ENCODE data around the gene ASB13.

Gene ASB13

DNA sequence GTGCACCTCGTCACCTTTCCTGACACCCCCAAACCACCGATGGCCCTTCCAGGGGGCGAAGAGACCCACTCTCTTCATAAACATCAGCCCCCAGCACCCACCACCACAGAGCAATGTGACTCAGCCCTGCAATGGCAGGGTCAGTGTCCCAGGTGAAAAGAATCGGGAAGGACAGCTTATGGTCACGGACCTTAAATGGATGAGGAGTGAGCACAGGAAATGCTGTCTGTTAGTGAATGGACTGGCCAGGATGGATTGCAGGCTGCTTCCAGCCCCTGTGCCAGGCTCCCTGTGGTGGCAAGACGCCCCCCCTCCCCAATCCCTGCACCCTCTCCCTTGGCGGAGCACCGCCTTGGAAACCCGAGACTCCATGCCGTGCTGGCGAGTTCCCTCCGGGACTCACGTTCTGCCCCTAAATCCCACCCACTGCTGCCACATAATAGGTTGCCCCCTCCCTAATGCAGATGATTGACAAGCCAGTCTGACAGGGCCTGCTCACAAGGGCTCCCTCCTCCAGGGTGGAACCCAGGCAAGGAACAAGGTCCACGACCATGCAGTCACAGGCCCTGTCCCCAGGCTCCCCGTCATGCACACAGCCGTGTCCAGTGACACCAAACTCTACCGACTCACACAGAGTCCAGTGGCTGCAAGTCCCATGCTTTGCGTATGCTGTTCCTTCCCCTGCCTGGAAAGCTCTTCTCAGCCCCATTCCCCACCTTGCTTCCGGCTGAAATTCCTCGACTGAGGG is 7.3 kb downstream of the ASB13 start:
- TF ChIP-seq, protein P1, sequence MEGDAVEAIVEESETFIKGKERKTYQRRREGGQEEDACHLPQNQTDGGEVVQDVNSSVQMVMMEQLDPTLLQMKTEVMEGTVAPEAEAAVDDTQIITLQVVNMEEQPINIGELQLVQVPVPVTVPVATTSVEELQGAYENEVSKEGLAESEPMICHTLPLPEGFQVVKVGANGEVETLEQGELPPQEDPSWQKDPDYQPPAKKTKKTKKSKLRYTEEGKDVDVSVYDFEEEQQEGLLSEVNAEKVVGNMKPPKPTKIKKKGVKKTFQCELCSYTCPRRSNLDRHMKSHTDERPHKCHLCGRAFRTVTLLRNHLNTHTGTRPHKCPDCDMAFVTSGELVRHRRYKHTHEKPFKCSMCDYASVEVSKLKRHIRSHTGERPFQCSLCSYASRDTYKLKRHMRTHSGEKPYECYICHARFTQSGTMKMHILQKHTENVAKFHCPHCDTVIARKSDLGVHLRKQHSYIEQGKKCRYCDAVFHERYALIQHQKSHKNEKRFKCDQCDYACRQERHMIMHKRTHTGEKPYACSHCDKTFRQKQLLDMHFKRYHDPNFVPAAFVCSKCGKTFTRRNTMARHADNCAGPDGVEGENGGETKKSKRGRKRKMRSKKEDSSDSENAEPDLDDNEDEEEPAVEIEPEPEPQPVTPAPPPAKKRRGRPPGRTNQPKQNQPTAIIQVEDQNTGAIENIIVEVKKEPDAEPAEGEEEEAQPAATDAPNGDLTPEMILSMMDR (IDR thresholded peaks at IDR 0.05; ENCODE audit: low read depth, low read length, missing control alignments): no peak
- H3K4me3 ChIP-seq (ENCODE audit: low read depth, low read length): no peak overlapping the region
- no peak for DNase-seq (ENCODE audit: low read depth)

DNA sequence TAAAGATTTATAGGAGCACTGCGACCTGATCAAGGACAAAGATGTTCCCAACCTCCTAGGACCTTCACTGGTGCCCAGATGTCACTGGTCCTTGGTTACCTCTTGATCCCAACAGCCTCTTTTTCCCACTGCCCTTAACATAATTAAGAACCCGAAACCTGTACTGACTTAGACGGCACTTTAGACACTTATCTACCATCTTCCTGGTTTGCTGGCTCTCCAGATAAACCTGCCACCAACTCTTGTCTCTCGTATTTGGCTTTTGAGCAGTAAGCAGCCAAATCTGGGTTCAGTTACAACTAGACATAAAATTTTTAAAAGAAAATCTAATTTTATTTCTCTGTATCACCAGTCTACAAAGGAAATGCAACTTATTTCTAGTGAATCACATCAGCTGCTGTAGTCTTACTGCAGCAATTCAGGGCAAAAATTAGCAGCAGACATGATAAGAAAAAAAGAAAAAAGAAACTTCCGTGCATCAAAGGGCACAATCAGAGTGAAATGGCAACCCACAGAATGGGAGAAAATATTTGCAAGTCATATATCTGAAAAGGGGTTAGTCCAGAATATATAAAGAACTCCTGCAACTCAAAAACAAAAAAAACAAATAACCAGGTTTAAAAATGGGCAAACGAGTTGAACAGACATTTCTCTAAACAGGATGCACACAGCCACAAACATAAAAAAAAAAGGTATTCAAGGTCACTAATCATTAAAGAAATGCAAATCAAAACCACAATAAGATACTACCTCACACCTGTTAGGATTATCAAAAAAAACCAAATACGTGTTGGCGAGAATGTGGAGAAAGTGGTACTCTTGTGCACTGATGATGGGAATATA is 9.4 kb downstream of the ASB13 start:
- no peak for DNase-seq (ENCODE audit: low read depth)
- H3K4me3 ChIP-seq (ENCODE audit: low read depth, low read length): no peak overlapping the region
- TF ChIP-seq, protein P1 (IDR thresholded peaks at IDR 0.05; ENCODE audit: low read depth, low read length, missing control alignments): no peak
- in situ Hi-C loops (cut with HindIII; ENCODE audit: low sequenced_read_pairs): no loop called here

More for the DNA sequence above, 7.3 kb downstream of the ASB13 start:
- in situ Hi-C loops (cut with HindIII; ENCODE audit: low sequenced_read_pairs): no loop called here

DNA sequence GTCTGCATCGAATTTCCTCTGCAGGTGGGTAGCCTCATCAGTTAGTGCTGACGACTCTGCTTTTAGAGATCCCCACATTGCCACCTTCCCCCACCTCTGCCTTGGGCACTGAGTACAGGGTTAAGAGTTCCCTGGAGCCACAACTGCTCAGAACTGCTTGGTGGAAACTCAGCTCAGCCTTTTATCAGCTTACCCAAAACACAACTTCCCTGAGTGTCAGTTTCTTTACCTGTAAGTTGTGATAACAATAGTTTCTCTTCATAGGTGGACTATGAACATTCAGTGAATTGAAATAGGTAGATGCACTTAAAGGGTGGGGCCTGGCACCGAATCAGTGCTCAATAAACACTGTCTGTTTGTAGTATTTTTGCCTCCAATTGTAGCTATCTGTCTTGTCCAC is 11.3 kb downstream of the ASB13 start:
- TF ChIP-seq, protein P1 (IDR thresholded peaks at IDR 0.05; ENCODE audit: low read depth, low read length, missing control alignments): no peak
- in situ Hi-C loops (cut with HindIII; ENCODE audit: low sequenced_read_pairs): no loop called here
- DNase-seq (ENCODE audit: low read depth): no peak
- H3K4me3 ChIP-seq (ENCODE audit: low read depth, low read length): no peak overlapping the region

DNA sequence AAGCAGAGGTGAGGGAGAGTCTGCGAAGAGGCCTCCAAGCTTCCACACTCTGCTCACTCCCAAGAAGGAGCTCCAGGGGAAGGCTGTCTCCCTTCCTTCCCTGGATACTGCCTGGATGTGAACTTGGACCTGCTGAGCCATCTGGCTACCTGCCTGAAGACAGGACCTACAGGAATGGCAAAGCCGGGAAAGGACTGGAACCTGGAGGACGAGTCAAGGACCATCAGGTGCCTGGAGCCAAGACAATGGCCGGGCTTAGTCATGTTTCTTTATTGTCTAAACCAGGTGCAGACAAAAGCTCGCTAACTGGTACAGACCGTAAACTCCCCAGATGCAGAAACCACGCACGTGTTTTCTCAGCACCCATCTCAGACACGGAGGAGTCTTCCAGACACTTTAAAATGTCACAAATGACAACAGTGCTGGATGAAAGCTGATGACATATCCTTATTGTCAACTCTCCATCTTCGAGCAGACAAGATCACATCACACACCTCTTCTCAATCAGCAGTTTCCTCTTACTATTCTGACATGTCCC is 12.1 kb downstream of the ASB13 start:
- in situ Hi-C loops (cut with HindIII; ENCODE audit: low sequenced_read_pairs): no loop called here
- no peak for DNase-seq (ENCODE audit: low read depth)
- TF ChIP-seq, protein P1 (IDR thresholded peaks at IDR 0.05; ENCODE audit: low read depth, low read length, missing control alignments): no peak
- H3K4me3 ChIP-seq (ENCODE audit: low read depth, low read length): no peak overlapping the region

DNA sequence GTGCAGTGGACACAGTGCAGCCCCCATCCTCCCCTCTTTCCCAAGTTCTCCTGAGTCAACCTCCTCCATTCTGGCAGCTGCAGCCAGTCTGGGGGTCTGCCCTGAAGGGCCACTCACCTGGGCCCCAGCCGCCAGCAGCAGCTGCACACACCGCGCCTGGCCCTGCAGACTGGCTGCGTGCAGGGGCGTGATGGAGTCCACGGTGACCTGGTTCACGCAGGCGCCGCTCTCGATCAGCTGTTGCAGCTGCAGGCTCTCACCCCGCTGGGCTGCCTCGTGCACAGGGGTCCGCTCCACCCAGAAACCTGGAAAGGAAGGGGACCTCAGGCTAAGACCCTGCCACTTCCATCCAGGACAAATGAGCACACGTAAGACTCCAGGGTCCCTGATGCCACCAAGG is 13.6 kb downstream of the ASB13 start:
- no peak overlapping the region for H3K4me3 ChIP-seq (ENCODE audit: low read depth, low read length)
- in situ Hi-C loops (cut with HindIII; ENCODE audit: low sequenced_read_pairs): no loop called here
- TF ChIP-seq, protein P1 (IDR thresholded peaks at IDR 0.05; ENCODE audit: low read depth, low read length, missing control alignments): no peak
- DNase-seq (ENCODE audit: low read depth): no peak

DNA sequence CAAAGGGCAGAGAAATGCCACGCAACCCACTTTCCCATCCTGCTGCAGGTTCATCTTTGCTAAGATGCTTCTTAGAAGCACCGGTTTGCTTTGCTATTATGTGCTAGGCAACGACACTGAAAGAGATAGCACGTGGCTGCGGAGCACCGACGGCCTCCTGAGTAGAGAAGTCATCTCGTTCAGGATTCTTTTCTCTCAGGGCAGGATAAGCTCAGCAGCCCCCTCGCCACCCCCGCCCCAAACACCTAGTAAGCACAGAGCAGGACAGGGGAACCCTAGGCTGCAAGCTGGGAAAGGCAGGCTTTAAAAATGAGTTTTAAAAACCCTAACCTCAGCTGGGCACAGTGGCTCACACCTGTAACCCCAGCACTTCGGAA is 15.0 kb downstream of the ASB13 start:
- no peak for DNase-seq (ENCODE audit: low read depth)
- TF ChIP-seq, protein P1 (IDR thresholded peaks at IDR 0.05; ENCODE audit: low read depth, low read length, missing control alignments): no peak
- in situ Hi-C loops (cut with HindIII; ENCODE audit: low sequenced_read_pairs): no loop called here
- no peak overlapping the region for H3K4me3 ChIP-seq (ENCODE audit: low read depth, low read length)
